GM11168 (cell line): ENCODE measurements around the gene PTPRN2.

Experiments used
- in situ Hi-C: fragments of 300-500 bp; cut with MboI; formaldehyde crosslinking; loops from one replicate; pipeline ENCODE4 v1.12.0; 2022; ENCODE audit warnings: low sequenced_read_pairs; ENCODE audit not compliant: unreplicated experiment

The PTPRN2 gene

DNA sequence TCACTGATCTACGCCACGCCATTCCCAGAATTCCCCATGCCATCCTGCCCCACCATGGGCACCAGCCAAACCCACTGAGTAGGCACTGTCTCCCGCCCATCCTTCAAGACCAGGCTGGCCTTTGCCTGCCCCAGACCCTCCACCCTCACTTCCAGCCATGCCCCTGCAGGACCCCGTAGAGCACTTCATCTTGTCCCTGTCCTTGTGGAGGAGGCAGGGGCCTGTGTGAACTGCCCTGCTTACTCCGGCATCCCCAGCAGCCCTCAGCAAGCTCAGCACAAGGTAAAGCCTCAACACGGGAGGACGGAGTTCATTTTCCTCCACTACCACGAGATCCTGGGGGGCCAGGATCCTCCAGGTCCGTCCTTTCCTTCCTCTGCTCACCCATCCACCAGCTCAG, 577.7 kb downstream of the PTPRN2 start:
- in situ Hi-C loops: no loop called here

DNA sequence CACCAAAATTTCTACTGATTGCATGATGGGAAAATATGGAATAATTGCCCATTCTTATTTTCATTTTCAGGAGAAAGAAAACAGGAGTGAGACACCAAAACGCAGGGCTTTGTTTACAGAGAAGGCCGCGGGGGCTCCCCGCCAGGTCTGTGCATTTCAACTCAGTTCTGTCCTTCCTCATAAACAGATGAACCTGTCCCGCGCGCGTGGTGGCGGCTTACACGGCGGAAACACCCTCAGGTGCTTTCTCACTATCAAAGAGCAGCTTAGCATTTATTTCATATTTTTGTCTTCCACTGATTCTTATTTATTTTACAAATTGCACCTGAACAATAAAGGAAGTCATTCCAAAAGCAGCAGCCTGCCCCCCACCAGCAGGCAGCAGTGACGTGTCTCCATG, 579.4 kb downstream of the PTPRN2 start:
- in situ Hi-C loops: no loop called here

DNA sequence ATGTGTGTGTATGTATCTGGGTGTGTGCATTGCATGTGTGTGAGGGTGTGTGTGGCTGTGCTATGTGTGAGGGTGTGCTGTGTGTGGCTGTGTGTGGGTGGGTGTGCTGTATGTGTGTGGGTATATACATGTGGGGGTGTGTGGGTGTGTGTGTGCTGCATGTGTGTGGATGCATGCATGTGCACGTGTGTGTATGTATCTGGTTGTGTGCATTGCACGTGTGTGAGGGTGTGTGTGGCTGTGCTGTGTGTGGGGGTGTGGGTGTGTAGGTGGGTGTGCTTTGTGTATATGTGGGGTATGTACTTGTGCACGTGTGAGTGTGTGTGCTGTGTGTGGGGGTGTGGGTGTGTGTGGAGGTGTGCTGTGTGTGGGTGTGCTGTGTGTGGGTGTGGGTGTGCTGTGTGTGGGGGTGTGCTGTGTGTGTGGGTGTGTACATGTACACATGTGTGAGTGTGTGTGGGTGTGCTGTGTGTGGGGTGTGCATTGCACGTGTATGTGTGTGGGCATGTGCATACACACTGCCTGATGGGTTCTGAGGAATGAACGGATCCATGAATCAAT, 579.8 kb downstream of the PTPRN2 start:
- in situ Hi-C loops: no loop called here

DNA sequence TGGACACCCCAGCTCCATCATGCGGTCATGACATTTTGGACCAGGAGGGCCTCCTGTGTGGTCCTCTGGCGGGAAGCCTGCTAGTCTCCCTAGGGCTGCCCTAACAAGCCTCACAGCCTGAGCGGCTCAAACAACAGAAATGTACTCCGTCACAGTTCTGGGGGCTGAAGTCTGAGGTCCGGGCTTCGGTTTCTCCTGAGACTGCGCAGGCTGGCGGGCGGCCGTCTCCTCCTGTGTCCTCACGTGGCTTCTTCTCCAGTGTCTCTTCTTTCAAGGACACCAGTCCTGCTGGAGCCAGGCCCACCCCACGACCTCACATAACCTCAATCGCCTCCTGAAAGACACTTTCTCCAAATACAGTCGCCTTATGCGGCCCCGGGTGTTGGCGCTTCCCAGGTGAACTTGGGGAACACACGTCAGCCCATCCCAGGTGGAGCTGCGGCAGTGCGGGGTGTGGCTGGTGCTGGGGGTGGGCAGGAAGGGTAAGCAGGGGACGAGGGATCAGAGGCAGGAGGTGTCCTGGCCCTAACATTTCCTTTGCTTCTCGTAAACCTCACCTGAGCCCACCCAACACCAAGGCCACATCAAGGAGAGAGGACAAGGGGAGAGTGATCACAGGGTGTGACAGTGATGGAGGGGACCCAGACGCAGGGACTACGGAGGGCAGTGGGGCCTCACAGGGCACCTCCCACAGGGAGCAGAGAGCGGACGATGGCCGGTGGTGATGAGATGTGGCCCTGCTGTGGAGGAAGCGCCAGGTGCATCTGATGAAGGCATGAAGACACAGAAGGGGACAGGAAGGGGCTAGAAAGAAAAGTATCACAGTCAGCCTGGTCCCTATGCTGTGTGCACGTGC, 580.6 kb downstream of the PTPRN2 start:
- in situ Hi-C loops: no loop called here

DNA sequence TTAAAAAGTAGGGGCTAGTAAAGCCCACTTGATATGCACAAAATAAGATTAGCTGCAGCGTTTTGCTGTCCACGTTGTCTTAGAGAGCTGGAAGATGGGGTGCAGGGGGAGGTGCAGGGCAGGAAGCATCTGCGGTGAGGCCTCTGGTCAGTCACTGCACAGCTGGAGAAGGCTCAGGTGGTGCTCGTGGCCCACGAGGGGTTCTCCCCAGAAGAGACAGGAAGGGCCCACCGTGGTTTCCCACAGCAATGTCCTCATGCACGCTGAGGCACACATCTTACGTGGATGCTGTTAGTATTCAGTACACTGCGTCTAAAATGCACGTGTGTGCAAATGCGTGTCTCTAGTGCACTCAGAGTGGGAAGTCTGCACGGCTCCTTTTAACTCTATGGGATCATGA, 582.1 kb downstream of the PTPRN2 start:
- in situ Hi-C loops: no loop called here

DNA sequence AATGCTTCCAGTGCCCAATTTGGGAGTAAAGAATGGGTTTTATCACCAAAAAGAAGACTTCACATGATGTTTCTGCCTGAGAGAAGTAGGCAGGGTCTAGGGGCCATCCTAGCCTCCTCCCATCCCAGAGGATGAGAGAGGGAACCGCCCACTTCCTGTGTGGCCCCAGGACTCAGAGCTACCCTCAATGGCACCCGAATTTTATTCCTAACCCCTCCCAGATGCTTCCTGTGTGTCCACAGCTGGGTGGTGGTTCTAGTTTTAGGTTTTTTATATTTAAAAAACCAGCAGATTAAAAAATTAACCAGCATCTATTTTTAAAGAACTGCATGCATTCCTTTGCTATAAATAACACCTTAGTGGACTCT, 583.5 kb downstream of the PTPRN2 start:
- in situ Hi-C loops: no loop called here

DNA sequence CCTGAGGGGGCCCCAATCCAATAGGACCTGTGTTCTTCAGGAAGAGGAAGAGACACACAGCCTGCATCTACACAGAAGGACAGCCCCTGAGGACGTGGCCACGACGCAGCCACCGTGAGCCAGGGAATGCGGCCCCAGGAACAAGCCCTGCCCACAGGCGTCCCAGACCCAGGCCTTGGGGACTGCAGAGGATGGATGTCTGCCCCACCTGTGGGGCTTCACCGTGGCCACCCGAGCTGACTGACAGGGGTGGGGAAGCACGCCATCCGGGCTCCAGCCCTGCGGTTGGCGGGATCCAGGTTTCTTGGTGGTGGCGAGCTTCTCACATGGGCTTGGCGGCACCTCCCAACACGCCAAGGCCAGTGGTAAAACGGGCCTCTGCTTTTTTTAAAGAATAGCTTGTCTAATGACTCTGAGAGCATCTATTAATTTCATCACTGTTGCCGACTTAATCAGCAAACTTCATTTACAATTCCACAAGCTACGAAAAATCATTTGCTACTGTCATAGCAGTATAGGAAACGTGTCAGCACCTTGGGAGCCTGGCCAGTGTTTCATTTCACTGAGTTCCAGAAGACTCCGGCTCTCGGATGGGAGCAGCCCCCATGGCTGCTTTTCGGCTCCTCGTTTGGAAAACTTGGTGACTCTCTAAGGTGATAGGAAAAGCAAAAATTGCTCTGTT, 584.0 kb downstream of the PTPRN2 start:
- in situ Hi-C loops: no loop called here

DNA sequence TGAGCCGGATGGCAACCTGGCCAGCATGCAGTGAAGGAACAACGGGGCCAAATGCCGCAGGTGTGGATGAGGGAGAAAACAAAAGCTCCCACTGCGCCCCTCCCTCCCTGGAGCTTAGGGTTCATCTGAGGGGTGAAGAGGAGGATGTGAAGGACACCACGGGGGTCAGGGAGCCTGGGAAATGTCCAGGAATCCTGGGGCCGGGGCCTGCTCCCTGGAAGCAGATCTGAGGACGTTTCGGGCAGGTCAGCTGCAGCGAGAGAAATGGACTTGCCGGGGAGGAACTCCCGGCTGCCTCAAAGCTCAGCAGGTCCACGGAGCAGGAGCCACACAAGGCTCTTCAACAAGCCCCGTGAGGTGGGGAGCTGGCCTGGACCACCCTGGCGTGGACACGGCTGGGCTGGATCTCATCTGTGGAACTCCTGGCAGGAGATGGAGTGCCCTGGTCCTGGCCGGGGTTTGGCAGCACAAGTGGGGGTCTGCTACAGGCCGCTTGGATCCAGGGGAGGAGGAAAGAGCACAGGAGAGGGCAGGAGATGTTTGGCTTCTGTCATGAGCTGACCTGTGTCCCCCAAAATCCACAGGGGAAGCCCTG, 585.0 kb downstream of the PTPRN2 start:
- in situ Hi-C loops: no loop called here

DNA sequence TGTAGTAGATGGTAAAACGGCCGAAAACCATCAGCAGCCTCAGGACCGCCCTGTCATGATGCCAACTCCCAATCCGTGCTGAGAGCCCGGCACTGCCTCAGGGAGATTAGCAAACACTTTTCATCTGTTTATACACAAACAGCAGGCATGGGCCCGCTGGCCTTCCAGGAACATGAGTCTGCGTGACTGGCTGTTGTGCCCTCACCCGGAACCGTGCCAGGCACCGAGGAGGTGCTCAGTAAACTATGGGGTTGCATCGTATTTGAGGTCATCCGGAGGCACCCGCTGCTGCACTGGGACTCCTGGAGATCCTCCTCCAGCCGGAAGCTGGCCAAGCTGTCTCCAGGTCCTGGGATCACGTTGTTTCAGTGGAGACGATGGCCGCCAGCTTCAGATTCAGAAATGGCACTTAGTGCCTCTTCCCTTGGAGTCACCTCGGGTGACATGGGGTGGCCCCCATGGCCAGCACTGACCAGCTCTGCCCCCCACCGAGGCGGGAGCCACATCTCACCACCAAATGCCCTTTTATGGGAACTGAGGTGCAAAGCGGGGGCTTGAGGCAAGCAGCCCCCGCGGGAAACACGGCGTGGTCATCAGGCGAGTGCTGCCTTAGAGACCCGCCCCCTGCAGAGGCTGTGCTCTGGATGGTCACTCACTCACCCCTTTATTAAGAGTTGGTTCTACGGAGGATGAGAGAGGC, 585.9 kb downstream of the PTPRN2 start:
- in situ Hi-C loops: no loop called here

DNA sequence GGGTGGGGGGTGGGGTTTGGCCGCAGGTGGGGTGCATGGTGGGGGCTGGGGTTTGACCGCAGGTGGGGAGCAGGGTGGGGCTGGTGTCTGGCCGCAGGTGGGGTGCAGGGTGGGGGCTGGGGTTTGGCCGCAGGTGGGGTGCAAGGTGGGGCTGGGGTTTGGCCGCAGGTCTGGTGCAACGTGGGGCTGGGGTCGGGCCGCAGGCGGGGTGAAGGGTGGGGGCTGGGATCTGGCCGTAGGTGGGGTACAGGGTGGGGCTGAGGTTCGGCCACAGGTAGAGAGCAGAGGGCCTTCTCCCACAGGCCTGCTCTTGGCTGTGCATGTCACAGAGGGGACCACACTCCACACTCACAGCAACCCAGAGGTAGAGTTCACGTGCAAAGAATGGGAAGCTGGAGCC, 586.6 kb downstream of the PTPRN2 start:
- in situ Hi-C loops: no loop called here

DNA sequence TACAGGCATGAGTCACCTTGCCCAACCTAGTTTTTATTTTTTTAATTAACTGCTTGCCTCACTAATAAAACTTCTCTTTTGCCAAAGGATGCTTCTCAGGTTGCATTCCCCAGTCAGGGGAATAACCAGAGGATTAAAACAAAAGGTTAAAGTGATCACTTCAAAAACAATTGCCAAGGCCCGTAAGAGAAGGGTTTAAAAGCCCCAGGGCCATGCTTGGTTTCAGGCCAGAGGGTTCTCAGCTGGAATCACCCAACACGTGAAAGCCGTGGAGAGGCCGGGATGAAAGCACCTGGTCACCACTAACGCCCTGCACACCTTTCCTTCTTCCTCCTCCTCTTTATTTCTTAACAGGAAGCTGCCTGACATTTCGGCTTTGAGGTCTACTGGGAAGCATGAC, 587.5 kb downstream of the PTPRN2 start:
- in situ Hi-C loops: no loop called here

DNA sequence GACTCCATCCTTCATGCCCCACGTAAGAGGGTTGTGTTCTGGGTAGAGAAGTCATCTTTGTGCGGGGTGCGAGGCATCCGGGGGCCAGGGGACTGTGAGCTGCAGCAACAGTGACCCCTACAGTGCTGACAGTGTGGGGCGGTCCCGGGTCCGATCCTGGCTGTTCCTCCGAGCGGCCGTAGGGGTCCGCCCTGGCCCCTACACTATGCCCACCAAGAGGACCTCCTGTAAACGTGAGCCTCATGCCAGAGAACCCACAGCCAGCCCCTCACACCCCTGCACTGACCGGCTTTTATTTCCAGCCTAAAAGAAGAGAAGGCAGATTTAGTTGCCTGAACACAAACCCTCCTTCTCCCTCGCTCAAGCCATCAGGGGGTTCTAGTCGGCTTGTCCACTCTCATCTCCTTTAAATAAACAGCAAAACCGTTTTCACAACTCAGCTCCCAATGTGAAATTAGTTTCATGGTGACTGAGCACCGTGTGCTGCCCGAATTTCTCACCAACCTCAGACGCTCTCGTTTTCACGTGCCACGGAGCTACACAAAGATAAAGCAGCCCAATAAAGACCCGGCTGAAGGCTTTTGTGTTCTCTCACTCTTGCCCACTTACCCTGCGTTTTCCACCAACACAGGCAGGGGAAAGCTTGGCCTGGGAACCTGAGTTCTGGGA, 588.6 kb downstream of the PTPRN2 start:
- in situ Hi-C loops: no loop called here

DNA sequence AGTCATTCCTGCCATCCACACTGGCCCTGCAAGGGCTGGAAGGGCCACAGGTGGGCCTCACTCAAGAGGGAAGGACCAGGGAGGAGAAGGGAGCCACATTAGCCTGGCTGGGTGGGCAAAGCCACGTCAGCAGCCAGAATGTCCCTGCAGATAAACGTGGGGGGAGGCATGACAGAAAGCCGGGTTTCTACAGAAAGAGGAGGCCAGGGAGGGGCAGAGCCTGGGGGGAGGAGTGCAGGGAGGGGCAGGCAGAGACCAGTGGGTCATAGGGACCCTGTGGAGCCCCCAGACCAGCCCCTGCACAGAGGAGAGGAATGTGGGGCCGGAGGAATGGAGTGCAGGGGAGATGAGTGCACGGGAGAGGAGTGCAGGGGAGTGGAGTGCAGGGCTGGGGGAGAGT, 590.2 kb downstream of the PTPRN2 start:
- in situ Hi-C loops: no loop called here

DNA sequence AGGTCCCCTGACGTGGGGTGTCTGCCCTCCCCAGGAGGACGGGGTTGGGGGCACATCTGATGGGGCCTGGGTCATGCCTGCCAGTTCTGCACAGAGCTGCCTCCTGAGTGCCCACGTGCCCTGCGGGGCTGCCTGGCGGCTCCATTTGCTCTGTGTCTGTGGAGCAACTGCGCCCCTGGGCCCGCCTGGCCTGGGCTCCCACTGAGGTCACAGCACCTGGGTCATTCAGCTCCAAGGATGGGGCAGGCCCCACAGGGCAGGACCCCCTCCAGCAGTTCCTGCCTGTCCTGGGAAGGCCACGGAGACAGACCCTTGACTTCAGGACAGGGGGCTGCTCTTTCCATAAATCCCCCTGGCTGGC, 590.6 kb downstream of the PTPRN2 start:
- in situ Hi-C loops: no loop called here

DNA sequence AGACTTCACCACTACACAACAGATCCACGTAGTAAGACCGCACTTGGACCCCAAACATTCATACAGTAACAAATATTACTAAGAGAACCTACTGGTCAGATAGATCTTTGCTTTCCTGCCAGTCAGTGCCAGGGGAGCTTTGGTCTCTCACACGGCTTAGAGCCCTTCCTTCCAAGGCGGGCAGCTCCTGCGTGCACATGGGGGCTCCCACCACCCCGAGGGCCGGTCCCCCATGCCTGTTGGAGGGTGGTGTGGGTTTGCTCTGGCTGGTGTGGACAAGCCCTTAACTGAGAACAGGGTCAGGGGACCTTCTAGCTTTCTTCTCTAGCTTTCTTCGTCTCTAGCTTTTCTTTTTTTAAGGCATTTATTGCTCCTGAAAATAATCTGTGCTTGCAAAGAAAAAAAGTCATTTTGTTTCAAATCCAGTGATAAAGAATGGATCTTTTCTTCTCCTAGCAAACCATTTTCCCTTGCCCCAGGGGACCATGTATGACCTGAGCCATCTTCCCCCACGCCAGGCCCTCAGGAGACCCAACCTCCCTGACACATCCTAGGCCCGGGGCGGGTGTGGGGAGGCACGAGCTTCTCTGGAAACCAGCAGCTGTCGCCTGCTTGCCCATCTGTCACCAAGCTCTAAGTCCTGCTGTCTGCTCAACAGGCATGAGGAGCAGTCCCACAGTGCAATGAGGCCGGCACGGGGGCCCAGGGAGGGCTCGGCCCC, 591.1 kb downstream of the PTPRN2 start:
- in situ Hi-C loops: no loop called here

DNA sequence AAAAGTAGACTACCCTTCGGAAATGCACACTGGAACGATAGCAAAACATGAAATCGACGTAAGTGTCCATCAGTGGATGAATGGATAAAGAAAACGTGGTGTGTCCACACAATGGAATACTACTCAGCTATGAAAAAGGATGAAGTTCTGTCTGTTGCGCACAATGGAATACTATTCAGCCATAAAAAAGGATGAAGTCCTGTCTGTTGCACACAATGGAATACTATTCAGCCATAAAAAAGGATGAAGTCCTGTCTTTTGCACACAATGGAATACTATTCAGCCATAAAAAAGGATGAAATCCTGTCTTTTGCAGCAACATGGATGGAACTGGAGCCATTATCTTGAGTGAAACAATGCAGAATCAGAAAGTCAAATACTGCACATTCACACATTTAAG, 591.8 kb downstream of the PTPRN2 start:
- in situ Hi-C loops: no loop called here

DNA sequence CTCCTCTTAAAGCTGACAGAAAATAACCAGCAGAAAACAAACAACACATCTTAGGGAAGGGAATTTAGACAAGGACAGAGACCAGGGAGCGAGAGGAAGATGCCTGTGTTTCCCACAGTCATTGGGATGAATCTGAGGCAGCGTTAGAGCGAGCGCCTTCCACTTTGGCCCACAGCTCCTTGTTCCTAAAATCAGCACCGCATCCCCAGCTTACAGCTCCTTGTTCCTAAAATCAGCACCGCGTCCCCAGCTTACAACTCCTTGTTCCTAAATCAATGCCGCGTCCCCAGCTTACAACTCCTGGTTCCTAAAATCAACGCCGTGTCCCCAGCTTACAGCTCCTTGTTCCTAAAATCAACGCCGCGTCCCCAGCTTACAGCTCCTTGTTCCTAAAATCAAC, 593.3 kb downstream of the PTPRN2 start:
- in situ Hi-C loops: no loop called here

DNA sequence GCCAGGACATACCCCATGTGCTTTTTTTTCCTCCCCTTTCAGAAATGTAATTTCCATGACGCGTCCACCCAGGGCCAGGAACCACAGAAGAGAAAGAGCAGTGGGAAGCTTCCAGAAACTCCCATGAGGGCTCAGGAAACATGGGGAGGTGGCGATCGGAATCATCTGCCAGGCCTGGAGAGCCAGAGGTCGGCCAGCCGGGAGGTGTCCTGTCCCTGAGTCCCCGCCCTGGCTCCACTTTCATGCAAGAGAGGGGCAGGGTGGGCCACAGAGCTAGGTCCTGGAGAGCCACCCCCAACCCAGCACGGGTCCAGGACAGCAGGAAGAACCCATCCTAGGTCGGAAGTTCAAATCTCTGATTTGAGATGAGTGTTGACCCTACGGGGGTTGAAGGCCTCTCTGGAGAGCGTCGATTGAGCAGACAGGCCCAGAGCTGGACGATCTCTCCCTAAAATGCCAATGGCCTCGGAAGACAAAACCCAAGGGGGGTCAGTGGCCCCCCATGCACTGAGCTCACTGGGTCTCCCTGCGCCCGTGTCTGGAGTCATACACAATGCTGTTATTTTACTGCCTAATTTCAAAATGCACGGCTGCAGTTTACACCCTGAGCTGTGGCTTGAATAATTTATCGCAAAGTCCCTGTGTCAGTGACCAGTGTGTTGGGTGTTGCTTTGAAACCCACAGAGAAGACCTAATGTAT, 594.1 kb downstream of the PTPRN2 start:
- in situ Hi-C loops: no loop called here
